D721Med (cell line): Measurements from ENCODE around the gene MINDY4.

ENCODE experiments used
- DNase-seq: peaks from one replicate; pipeline ENCODE4 v3.0.0; 2011; ENCODE audit warnings: low spot score; ENCODE audit not compliant: insufficient read length
- FAIRE-seq: peaks from 2 replicates; lab custom pipeline; 2011; peaks lifted over from hg19 to GRCh38; lab: Jason Lieb, UNC
- TF ChIP-seq, protein P1 (sequence below): IDR thresholded peaks from 2 replicates; pipeline ENCODE4 v1.5.1; 2012; ENCODE audit warnings: mild to moderate bottlenecking, control low read depth; ENCODE audit not compliant: insufficient read depth; ENCODE audit errors: missing control alignments

The MINDY4 gene

DNA sequence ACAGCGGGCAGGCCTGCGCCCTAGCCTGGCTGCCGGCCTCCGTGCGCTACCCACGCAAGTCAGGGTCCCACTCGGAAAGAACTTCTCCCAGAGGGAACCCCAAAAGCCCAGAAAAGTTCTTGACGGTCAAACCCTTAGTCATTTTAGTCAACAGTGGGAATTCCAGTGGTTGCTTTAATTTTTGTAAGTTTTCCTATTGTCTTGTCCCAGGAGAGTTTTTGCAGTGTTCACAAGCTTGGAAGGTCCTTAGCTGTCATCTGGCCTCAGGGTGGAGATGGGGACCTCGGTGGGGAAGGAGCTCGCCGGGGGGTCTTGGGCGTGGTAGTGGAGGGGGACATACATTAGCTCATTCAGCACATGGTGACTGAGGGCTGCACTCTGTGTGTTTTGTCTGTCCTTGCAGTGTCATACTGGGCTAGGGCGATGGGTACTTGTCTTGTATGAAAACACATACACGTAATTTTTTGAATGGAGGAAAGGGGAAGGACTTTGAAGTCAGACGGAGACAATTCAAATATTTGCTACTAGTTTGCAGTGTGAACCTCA is 736 bp downstream of the MINDY4 start:
- TF ChIP-seq, protein P1, sequence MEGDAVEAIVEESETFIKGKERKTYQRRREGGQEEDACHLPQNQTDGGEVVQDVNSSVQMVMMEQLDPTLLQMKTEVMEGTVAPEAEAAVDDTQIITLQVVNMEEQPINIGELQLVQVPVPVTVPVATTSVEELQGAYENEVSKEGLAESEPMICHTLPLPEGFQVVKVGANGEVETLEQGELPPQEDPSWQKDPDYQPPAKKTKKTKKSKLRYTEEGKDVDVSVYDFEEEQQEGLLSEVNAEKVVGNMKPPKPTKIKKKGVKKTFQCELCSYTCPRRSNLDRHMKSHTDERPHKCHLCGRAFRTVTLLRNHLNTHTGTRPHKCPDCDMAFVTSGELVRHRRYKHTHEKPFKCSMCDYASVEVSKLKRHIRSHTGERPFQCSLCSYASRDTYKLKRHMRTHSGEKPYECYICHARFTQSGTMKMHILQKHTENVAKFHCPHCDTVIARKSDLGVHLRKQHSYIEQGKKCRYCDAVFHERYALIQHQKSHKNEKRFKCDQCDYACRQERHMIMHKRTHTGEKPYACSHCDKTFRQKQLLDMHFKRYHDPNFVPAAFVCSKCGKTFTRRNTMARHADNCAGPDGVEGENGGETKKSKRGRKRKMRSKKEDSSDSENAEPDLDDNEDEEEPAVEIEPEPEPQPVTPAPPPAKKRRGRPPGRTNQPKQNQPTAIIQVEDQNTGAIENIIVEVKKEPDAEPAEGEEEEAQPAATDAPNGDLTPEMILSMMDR: no peak
- FAIRE-seq (no peak), DNase-seq (no peak)

DNA sequence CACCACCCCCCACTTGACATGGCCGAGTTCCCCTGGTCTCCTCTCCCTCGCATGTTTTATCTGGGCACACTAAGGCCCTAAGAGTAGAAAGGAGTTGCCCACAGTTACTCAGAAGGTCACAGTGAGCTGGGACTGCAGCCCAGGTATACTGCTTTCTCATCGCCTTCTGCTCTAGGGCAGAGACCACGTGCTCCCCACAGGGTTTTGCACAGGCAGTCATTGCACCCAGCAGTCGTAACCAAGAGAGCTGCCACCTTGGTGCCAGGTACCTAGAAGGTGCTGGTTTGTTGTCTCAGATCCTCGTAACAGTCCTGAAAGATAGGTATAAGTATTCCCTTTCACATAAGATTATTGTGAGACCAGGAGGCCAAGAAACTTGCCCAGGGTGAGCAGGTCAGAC is 1.8 kb downstream of the MINDY4 start:
- DNase-seq: no peak
- FAIRE-seq: no peak
- TF ChIP-seq, protein P1: no peak

GRCh38 chr7:30775992-30776391 is 4.8 kb downstream of the MINDY4 start:
- TF ChIP-seq, protein P1: no peak
- DNase-seq (no peak), FAIRE-seq (no peak)

GRCh38 chr7:30776971-30777370 is 5.8 kb downstream of the MINDY4 start:
- FAIRE-seq: no peak
- DNase-seq: no peak
- TF ChIP-seq, protein P1: no peak

DNA sequence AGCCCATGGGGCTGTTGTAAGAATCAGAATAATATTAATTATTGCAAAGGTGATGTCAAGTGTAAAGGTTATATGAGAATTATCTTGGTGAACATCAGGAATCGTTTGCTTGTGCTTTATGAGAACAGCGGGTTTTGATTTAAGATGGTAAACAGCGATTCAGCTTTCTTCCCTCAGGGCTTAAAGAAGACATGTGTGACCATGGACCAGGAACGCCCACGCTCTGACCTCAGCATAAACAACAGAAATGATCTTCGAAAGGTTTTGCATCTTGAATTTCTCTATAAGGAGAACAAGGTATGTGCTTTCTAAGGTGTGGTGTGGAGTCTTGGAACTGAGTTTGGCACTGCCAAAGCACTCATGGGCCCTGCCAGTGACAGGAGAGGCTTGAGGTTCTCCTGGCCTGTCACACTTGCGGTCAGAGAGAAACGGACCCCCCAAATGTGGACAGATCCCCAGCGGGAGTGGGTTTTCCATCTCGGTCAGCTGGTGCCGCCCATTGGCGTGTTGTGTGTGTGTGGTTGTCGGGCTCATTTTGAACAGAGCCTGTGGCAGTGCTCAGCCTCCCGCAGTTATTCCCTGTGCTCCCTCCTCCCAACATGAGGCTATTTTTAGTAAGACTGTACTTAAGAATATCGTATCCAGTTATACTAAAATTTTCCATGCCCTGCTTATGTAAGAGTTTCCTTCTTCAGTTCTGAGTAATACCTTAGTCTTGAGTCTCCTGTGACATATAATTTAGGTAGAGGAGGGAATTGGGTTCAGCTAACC is 7.2 kb downstream of the MINDY4 start:
- FAIRE-seq: no peak
- no peak for DNase-seq
- TF ChIP-seq, protein P1: no peak

DNA sequence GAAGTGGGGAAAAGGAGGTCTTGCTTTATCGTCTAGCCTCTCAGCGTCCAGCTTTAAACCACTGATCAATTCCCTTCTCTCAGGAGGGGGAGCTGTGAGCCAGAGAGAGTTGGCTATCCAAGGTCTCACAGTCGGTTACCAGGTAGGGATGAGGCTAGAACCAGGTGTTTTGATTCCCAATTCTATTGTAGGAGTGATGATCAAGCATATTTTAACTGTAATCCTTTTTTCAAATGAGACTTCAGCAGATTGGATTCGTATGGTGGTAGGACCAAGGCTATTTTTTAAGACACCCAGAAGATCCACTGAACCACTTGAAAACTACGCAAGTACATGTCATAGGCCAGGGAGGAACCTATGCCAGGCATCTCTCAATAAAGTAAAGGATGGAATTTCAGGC is 8.4 kb downstream of the MINDY4 start:
- DNase-seq: no peak
- TF ChIP-seq, protein P1: no peak
- no peak for FAIRE-seq

- TF ChIP-seq, protein P1: no peak
- FAIRE-seq (no peak), DNase-seq (no peak)
Measured at GRCh38 chr7:30780941-30781340, 9.7 kb downstream of the MINDY4 start.
